GM12801 (cell line): ENCODE results near the gene AFF2.

Experiments used
- TF ChIP-seq, protein P1 (sequence below): IDR thresholded peaks from one replicate; pipeline ENCODE4 v1.5.1; 2011; ENCODE audit warnings: control low read depth; ENCODE audit not compliant: insufficient read length; ENCODE audit errors: extremely low read depth

AFF2 gene

GRCh38 chrX:148732743-148733142 is 232.3 kb downstream of the AFF2 start:
- TF ChIP-seq, protein P1, sequence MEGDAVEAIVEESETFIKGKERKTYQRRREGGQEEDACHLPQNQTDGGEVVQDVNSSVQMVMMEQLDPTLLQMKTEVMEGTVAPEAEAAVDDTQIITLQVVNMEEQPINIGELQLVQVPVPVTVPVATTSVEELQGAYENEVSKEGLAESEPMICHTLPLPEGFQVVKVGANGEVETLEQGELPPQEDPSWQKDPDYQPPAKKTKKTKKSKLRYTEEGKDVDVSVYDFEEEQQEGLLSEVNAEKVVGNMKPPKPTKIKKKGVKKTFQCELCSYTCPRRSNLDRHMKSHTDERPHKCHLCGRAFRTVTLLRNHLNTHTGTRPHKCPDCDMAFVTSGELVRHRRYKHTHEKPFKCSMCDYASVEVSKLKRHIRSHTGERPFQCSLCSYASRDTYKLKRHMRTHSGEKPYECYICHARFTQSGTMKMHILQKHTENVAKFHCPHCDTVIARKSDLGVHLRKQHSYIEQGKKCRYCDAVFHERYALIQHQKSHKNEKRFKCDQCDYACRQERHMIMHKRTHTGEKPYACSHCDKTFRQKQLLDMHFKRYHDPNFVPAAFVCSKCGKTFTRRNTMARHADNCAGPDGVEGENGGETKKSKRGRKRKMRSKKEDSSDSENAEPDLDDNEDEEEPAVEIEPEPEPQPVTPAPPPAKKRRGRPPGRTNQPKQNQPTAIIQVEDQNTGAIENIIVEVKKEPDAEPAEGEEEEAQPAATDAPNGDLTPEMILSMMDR, result no peak

DNA sequence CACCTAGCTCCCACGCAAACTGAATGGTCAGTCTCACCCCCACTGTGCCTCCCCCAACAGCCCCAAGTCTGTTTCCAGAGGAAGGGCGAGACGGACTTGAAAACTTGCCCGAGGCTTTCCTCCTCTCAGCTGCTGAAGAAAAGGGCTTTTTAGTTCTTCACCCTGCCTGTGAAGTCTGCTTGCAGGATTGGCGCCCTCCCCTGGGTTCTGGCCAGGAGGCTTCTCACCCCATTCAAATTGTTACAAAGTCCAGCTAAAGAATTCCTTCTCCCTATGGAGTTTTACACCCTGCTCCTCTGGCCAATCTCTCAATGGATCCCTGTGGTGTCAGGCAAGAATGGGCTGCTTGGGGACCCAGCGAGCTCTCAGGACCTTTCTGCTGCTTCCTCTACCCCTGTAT is 241.0 kb downstream of the AFF2 start:
- TF ChIP-seq, protein P1, result no peak

GRCh38 chrX:148755111-148755510 is 254.7 kb downstream of the AFF2 start:
- TF ChIP-seq, protein P1, result no peak

GRCh38 chrX:148763896-148764295 is 263.5 kb downstream of the AFF2 start:
- TF ChIP-seq, protein P1, result no peak

GRCh38 chrX:148768296-148768695 is 267.9 kb downstream of the AFF2 start:
- TF ChIP-seq, protein P1, result no peak

DNA sequence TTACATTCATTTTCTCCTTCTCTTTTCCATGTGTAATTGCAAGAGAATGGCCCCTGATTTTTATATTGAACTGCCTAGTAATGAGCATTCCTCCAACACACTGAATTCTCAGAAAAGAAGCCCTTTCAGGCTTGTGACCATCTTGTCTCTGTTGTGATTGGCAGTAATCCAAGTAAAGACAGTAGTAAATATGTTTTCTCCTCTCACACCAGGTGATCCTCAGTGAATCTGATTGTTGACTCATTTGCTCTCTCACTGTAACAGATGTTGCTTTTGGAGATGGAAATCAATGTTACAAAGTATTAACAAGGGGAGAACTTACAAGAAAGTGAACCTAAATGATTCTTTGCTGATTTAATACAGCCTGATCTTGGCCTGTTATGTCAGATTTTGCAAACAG is 271.0 kb downstream of the AFF2 start:
- TF ChIP-seq, protein P1, result no peak

DNA sequence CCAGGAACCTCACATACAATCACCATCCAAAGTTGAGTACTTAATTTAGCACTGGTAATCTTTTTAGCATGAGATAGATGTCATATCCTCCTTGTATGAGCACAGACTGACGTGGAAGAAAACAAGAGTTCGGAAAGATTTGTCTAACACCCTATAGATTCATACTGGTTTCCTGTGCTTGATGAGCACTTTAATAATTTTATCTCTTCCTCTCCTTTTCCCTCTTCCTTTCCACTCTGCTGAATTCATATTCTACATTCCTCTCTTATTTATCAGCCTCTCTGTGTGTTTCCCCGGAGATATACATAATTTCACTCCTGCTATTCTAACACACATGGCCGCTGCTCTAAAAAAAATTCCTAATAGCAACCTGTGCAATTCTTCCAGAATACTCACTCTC is 273.9 kb downstream of the AFF2 start:
- TF ChIP-seq, protein P1, result no peak

DNA sequence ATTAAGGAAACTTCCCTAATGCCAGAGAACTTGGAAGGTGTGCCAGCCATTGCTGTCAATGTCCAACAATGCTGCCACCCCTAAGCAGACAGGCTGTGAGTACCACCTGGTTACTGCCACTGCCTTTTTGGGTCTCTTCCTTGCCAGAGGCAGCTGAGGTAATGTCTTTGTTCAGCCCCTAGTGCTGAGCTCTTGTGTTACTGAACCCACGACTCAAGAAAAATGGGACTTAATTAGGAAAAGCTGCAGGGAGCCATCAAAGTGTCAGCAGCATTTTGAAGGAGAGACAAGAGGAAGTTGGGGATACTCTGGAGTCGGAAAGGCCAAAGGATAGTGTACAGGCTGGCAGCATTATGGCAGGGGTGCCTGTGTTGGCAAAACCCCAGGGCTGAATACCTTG is 283.7 kb downstream of the AFF2 start:
- TF ChIP-seq, protein P1, result no peak
